ENCODE results near the gene TTC39A. TPM values are rescaled to one million over a fixed set of nuclear protein-coding genes. Genes with fewer than 3 reads are reported as not detected.
"Not testable (repeated sequence)": the region's sequence is repeated elsewhere in the genome, so short reads cannot be mapped to it uniquely, and the experiment has no call there.

Gene TTC39A
- polyA plus RNA-seq, 4 donors, result 6.5 to 12.1 (median 8.0) TPM

GRCh38 chr1:51274676-51275075 lies 55.7 kb downstream of the TTC39A start:
- DNase-seq (ENCODE audit: low read depth in 4 of 4, low spot score in 3 of 4), result no peak

GRCh38 chr1:51272916-51273315 lies 57.4 kb downstream of the TTC39A start:
- DNase-seq (ENCODE audit: low read depth in 4 of 4, low spot score in 3 of 4), result no peak

- DNase-seq (ENCODE audit: low read depth in 4 of 4, low spot score in 3 of 4), result no peak
Measured at GRCh38 chr1:51270751-51271150, 59.6 kb downstream of the TTC39A start.

GRCh38 chr1:51268634-51269033 lies 61.7 kb downstream of the TTC39A start:
- no peak for DNase-seq (ENCODE audit: low read depth in 4 of 4, low spot score in 3 of 4)

GRCh38 chr1:51266791-51267190 lies 63.6 kb downstream of the TTC39A start:
- no peak for DNase-seq (ENCODE audit: low read depth in 4 of 4, low spot score in 3 of 4)

GRCh38 chr1:51266181-51266580 lies 64.2 kb downstream of the TTC39A start:
- no peak for DNase-seq (ENCODE audit: low read depth in 4 of 4, low spot score in 3 of 4)

GRCh38 chr1:51265618-51266017 lies 64.7 kb downstream of the TTC39A start:
- no peak for DNase-seq (ENCODE audit: low read depth in 4 of 4, low spot score in 3 of 4)

GRCh38 chr1:51264451-51264850 lies 65.9 kb downstream of the TTC39A start:
- no peak for DNase-seq (ENCODE audit: low read depth in 4 of 4, low spot score in 3 of 4)

- DNase-seq (ENCODE audit: low read depth in 4 of 4, low spot score in 3 of 4), result no peak
Measured at GRCh38 chr1:51263147-51263877, 67.0 kb downstream of the TTC39A start.

GRCh38 chr1:51255331-51255730 lies 75.0 kb downstream of the TTC39A start:
- DNase-seq (ENCODE audit: low read depth in 4 of 4, low spot score in 3 of 4), result no peak

- DNase-seq (ENCODE audit: low read depth in 4 of 4, low spot score in 3 of 4), result no peak
Measured at GRCh38 chr1:51253691-51254090, 76.7 kb downstream of the TTC39A start.

- DNase-seq (ENCODE audit: low read depth in 4 of 4, low spot score in 3 of 4), result no peak
Measured at GRCh38 chr1:51252366-51252765, 78.0 kb downstream of the TTC39A start.

GRCh38 chr1:51251165-51251564 lies 79.2 kb downstream of the TTC39A start:
- not testable (repeated sequence) for DNase-seq (ENCODE audit: low read depth in 4 of 4, low spot score in 3 of 4)

- DNase-seq (ENCODE audit: low read depth in 4 of 4, low spot score in 3 of 4), result not testable (repeated sequence)
Measured at GRCh38 chr1:51250729-51251128, 79.6 kb downstream of the TTC39A start.

GRCh38 chr1:51249445-51249844 lies 80.9 kb downstream of the TTC39A start:
- no peak for DNase-seq (ENCODE audit: low read depth in 4 of 4, low spot score in 3 of 4)

- DNase-seq (ENCODE audit: low read depth in 4 of 4, low spot score in 3 of 4), result no peak
Measured at GRCh38 chr1:51247499-51247898, 82.9 kb downstream of the TTC39A start.

- DNase-seq (ENCODE audit: low read depth in 4 of 4, low spot score in 3 of 4), result no peak
Measured at GRCh38 chr1:51247022-51247421, 83.3 kb downstream of the TTC39A start.

- no peak for DNase-seq (ENCODE audit: low read depth in 4 of 4, low spot score in 3 of 4)
Measured at GRCh38 chr1:51242546-51242945, 87.8 kb downstream of the TTC39A start.

GRCh38 chr1:51241119-51241518 lies 89.2 kb downstream of the TTC39A start:
- no peak for DNase-seq (ENCODE audit: low read depth in 4 of 4, low spot score in 3 of 4)

- peak in 2 of 4 donors; percentile 12 to 36 for DNase-seq (ENCODE audit: low read depth in 4 of 4, low spot score in 3 of 4)
Measured at GRCh38 chr1:51240084-51240483, 90.3 kb downstream of the TTC39A start.

- DNase-seq (ENCODE audit: low read depth in 4 of 4, low spot score in 3 of 4), result peak in 3 of 4 donors; percentile 12 to 41 (median 24)
Measured at GRCh38 chr1:51238034-51238403, 92.3 kb downstream of the TTC39A start.

GRCh38 chr1:51237351-51238033 lies 92.9 kb downstream of the TTC39A start:
- DNase-seq (ENCODE audit: low read depth in 4 of 4, low spot score in 3 of 4), result peak; percentile 13 to 26 (median 20)
